Ascending aorta (tissue), 2 donors: Measurements from ENCODE around the gene OSBPL3. TPM values are rescaled to one million over a fixed set of nuclear protein-coding genes. Genes with fewer than 3 reads are reported as not detected.

Experiments
- DNase-seq, 2 donors: peaks; one replicate each; pipeline ENCODE4 v3.0.0-alpha.2; 2019; ENCODE audit warnings: low spot score in 2 of 2
- H3K27ac ChIP-seq, 2 donors: fragments of 200-600 bp; sonication (generic); one replicate each; pipeline ENCODE4 v1.5.1; 2016 to 2017; ENCODE audit warnings: mild to moderate bottlenecking in 1 of 2
- H3K27me3 ChIP-seq: fragments of 200-600 bp; sonication (generic); one replicate; pipeline ENCODE4 v1.5.1; 2017
- H3K36me3 ChIP-seq, 2 donors: fragments of 200-600 bp; sonication (generic); one replicate each; pipeline ENCODE4 v1.5.1; 2016
- H3K4me1 ChIP-seq, 2 donors: fragments of 200-600 bp; sonication (generic); one replicate each; pipeline ENCODE4 v1.5.1; 2016 to 2017; ENCODE audit warnings: mild to moderate bottlenecking in 1 of 2
- H3K4me3 ChIP-seq, 2 donors: fragments of 200-600 bp; sonication (generic); one replicate each; pipeline ENCODE4 v1.5.1; 2016 to 2017; ENCODE audit warnings: mild to moderate bottlenecking in 1 of 2
- H3K9me3 ChIP-seq, 2 donors: fragments of 200-600 bp; sonication (generic); one replicate each; pipeline ENCODE4 v1.5.1; 2016
- CTCF ChIP-seq, 3 experiments: fragments of 200-600 bp in 2 of 3; fragments of 450-650 bp in 1 of 3; sonication (generic) in 2 of 3; IDR thresholded peaks; one replicate each; pipeline ENCODE4 v1.5.1; 2016 to 2019; ENCODE audit warnings: antibody characterized with exemption in 3 of 3, mild to moderate bottlenecking in 1 of 3, moderate library complexity in 1 of 3
- intact Hi-C: fragments of 100-400 bp; cut with DNase I; formaldehyde crosslinking; loops from one replicate; pipeline ENCODE4 v1.15.1; 2023
- total RNA-seq: library from RNA; depleted of rRNA; stranded (reverse); fragments of >200 nt; gene quantifications from one replicate; pipeline ENCODE4 v1.1.0, GENCODE V29; 2016

Gene OSBPL3
- total RNA-seq, 1 donor from 2014 or later, result 0.96 TPM

DNA sequence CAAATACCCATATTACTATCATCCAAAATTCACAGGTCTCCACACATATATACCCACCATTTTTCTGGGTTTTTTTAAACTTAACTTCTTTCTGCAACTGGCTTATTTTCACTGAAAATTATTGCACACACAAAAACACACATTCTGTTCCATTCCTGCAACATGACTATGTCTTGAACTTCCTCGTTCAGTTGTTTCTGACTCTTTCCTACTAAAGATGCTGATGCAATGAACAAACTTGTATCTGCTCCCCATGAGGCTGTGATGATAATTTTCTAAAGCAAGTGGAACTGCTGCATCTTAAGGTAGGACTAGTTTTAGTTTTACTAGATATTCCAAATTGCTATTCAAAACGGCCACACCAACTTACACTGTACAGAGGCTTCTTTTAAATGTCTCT is 77.7 kb downstream of the OSBPL3 start:
- intact Hi-C loops, result no loop called here
- Histone ChIP-seq H3K27me3 (no peaks in the 10 kb centered on the region), H3K9me3 (no peaks in the 10 kb centered on the region), H3K27ac (no peak overlapping the region), H3K4me1 (no peaks in the 10 kb centered on the region), H3K4me3 (no peak overlapping the region), H3K36me3 (no peaks in the 10 kb centered on the region)
- no peak for DNase-seq
- TF ChIP-seq CTCF (IDR thresholded peaks at IDR 0.05), result no peak

GRCh38 chr7:24899905-24900304 is 80.1 kb downstream of the OSBPL3 start:
- H3K9me3 ChIP-seq, result no peaks in the 10 kb centered on the region
- no peaks in the 10 kb centered on the region for H3K27me3 ChIP-seq
- no peak for TF ChIP-seq CTCF (IDR thresholded peaks at IDR 0.05)
- H3K4me1 ChIP-seq, result no peaks in the 10 kb centered on the region
- no peak overlapping the region for H3K27ac ChIP-seq
- no peak for DNase-seq
- intact Hi-C loops, result no loop called here
- no peaks in the 10 kb centered on the region for H3K36me3 ChIP-seq
- no peak overlapping the region for H3K4me3 ChIP-seq

- Histone ChIP-seq H3K4me3 (no peak overlapping the region), H3K9me3 (no peaks in the 10 kb centered on the region), H3K4me1 (no peaks in the 10 kb centered on the region), H3K36me3 (no peaks in the 10 kb centered on the region), H3K27me3 (no peaks in the 10 kb centered on the region), H3K27ac (no peak overlapping the region)
- intact Hi-C loops, result no loop called here
- TF ChIP-seq CTCF (IDR thresholded peaks at IDR 0.05), result no peak
- no peak for DNase-seq
Measured at GRCh38 chr7:24899161-24899560, 80.8 kb downstream of the OSBPL3 start.

DNA sequence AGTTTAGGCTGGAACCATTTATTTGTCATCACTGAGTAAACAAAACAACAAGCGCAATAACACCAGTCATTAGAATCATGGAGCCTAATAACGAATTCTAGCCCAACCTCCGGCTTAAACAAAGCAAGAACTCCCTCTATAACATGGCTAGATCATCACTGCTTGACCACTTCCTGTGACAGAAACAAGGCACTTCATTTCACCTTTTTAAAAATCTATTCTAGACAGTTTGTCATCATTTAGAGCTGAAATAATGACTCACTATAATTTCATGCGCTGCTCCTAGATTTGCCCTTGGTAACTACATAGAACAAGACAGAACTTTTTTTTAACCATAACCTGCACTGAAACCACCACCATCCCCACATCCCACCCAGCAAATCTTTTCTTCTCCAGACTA is 81.3 kb downstream of the OSBPL3 start:
- Histone ChIP-seq H3K27ac (no peak overlapping the region), H3K36me3 (no peaks in the 10 kb centered on the region), H3K4me1 (no peaks in the 10 kb centered on the region), H3K27me3 (no peaks in the 10 kb centered on the region), H3K4me3 (no peak overlapping the region), H3K9me3 (no peaks in the 10 kb centered on the region)
- intact Hi-C loops, result no loop called here
- TF ChIP-seq CTCF (IDR thresholded peaks at IDR 0.05), result no peak
- no peak for DNase-seq

- H3K9me3 ChIP-seq, result no peaks in the 10 kb centered on the region
- no peak for TF ChIP-seq CTCF (IDR thresholded peaks at IDR 0.05)
- DNase-seq, result no peak
- no peak overlapping the region for H3K4me3 ChIP-seq
- H3K27ac ChIP-seq, result no peak overlapping the region
- intact Hi-C loops, result no loop called here
- H3K27me3 ChIP-seq, result no peaks in the 10 kb centered on the region
- H3K4me1 ChIP-seq, result no peaks in the 10 kb centered on the region
- no peaks in the 10 kb centered on the region for H3K36me3 ChIP-seq
Measured at GRCh38 chr7:24896031-24896501, 83.9 kb downstream of the OSBPL3 start.
